GM20000 (cell line): ENCODE results near the gene WIPF2.

ENCODE experiments used
- DNase-seq: peaks from one replicate; pipeline ENCODE4 v3.0.0; 2012; ENCODE audit warnings: low spot score
- CTCF ChIP-seq: IDR thresholded peaks from 2 replicates; pipeline ENCODE4 v1.5.1; 2012; ENCODE audit warnings: mild to moderate bottlenecking, control low read depth; ENCODE audit errors: extremely low read depth, missing control alignments

The WIPF2 gene

GRCh38 chr17:40260528-40260927, 41.4 kb downstream of the WIPF2 start:
- TF ChIP-seq CTCF = no peak
- DNase-seq = no peak

- no peak for TF ChIP-seq CTCF
- no peak for DNase-seq
Observed at GRCh38 chr17:40264458-40265185, 45.5 kb downstream of the WIPF2 start.

- TF ChIP-seq CTCF = no peak
- DNase-seq = no peak
Observed at GRCh38 chr17:40265337-40265736, 46.2 kb downstream of the WIPF2 start.

GRCh38 chr17:40266882-40267281, 47.8 kb downstream of the WIPF2 start:
- no peak for DNase-seq
- TF ChIP-seq CTCF = no peak

GRCh38 chr17:40268141-40268712, 49.1 kb downstream of the WIPF2 start:
- TF ChIP-seq CTCF = no peak
- no peak for DNase-seq

- no peak for TF ChIP-seq CTCF
- no peak for DNase-seq
Observed at GRCh38 chr17:40278414-40278813, 59.3 kb downstream of the WIPF2 start.

- no peak for TF ChIP-seq CTCF
Observed at GRCh38 chr17:40279402-40279801, 60.3 kb downstream of the WIPF2 start.

More at GRCh38 chr17:40279402-40279801, 60.3 kb downstream of the WIPF2 start:
- no peak for DNase-seq
